NCI-H146 (cell line): Measurements from ENCODE around the gene LCOR.

Source experiments
- DNase-seq: peaks from one replicate; lab custom pipeline; 2025; lab: John Stamatoyannopoulos, UW

Gene LCOR

DNA sequence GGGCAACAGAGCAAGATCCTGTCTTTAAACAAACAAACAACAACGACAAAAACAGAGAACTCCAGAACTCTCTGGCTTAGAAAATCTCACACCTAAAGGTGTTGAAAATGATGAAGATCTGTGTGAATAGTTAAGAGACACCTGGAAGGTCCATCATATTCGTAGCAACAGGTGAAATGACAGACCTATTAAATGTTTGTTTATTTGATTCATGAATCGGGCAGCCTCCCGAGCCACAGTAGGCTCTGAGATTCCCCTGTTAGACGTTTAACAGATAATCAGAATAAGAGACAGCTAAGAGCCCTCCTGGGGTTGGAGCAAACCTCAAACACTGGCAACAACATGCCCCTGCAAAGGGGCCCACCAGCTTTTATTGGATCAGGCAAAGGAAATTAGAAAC is 103.7 kb downstream of the LCOR start:
- peak; percentile 3 for DNase-seq

DNA sequence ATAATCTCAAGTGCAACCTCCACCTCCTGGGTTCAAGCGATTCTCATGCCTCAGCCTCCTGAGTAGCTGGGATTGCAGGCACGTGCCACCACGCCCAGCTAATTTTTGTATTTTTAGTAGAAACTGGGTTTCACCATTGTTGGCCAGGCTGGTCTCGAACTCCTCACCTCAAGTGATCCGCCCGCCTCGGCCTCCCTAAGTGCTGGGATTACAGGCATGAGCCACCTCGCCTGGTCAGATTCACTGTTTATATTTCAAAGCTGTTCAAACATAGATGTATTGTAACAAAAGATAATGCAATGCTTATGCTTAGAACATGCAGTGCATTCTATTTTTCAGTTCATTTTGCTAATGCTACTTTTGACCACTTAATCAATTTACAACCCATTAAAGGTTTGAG is 111.1 kb downstream of the LCOR start:
- DNase-seq: peak; percentile 16

DNA sequence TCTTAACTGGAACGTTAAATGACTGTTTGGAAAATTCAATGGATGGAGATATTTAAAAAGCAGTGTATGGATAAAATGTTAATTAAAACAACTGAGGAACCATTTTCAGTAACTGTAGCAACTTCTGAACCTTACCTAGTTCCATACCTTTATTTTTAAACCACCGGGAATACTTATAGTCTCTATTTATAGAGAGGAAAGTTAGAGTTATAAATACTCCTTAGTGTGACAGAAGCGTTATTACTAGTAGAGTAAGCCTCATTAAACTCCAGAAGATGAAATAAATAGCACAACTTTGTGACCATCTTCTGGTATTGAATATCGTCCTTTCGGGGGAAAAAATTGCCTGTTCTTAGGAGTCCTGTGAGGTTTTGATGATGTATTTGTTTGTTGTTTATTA is 114.9 kb downstream of the LCOR start:
- no peak for DNase-seq

DNA sequence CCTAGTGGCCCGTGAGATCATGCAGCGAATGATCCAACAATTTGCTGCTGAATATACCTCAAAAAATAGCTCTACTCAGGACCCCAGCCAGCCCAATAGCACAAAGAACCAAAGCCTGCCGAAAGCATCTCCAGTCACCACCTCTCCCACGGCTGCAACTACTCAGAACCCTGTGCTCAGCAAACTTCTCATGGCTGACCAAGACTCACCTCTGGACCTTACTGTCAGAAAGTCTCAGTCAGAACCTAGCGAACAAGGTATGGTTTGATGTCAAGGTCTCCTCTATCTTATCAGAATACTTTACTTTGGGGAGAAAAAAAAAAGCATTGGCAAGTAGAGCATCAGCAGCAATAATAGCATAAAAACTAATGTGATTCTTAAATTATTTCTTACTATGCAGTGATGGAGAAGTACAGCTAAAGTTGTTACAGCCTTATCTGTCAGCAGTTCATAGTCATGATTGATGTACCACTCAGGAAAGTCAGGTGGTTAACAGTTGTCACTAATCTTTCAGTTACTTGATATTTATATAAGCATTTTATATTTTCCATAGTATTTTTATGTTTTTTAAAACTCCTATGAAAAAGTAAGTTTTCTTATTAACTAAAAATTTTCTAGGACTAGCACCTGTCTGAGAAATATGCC is 117.1 kb downstream of the LCOR start:
- no peak for DNase-seq

DNA sequence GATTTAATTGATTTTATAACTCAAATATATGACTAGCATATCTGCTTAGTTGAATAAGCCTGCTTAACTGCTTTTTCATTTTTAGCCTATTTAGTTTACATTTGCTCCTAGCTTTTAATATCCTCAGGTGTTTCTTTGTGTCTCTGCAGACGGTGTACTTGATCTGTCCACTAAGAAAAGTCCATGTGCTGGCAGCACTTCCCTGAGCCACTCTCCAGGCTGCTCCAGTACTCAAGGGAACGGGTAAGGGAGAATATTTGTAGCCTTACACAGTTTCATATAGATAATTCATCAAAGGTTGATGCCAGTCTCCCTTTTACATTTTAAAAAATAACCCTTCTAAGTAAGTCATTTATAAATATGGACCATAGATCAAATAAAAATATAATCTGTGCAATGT is 119.9 kb downstream of the LCOR start:
- no peak for DNase-seq

- DNase-seq: no peak
Measured at GRCh38 chr10:96955794-96956193, 123.7 kb downstream of the LCOR start.

GRCh38 chr10:96958071-96958470 is 126.0 kb downstream of the LCOR start:
- DNase-seq: no peak

DNA sequence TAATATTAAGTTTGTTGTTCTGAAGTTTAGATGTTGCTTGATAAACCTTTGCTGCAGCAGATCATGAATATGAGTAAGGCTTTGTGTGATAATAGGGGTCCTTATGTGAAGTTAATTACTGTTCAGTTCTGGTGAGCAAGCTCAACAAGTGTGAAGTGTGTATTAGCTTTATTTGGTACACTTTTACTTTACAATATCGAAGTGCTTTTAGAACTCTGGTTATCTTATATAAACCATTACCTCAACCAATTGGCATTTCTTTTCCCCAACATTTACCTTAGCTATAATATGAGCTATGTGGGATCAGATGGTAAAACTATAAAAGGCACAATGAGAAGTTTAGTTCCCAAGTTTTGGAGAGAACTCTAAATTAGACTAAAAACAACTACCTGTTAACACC is 127.6 kb downstream of the LCOR start:
- DNase-seq: no peak

DNA sequence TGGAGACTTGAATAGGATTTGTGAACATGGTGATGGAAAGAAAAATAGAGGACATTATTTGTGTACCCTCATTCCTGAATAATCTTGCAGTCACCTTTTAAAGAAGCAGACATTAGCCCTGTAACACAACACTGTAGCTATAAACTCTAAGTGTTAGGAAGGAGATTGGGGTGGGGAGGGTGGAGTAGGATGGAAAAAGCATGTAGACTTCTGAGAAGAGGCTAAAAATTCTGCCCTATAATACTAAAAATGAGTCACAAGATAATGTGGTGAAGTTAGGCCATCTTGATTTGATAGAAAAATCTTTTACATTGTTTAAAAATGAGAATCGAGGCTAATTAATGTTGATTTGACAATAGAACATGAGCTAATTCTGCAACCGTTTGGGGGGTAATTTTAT is 128.8 kb downstream of the LCOR start:
- no peak for DNase-seq

DNA sequence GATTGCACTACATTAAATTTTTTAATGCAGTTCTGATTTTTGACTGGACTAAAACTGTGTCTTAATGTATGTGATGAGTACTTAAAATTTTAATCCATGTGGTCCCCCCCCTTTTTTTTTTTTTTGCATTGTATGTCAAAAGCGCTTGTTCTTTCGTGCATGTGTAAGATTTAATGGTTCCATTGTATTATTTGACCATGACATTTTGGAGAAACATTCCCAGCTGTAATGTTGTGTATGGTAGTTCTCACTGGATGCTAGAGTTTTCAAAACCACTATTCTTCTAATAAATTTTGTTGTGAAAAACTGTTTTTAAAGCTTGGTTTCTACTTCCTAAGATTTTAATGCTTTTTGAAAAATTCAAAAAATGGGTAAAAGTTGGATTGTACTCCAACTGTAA is 132.0 kb downstream of the LCOR start:
- no peak for DNase-seq

- no peak for DNase-seq
Measured at GRCh38 chr10:96967847-96968246, 135.7 kb downstream of the LCOR start.

GRCh38 chr10:96968682-96969423 is 136.8 kb downstream of the LCOR start:
- DNase-seq: no peak

- no peak for DNase-seq
Measured at GRCh38 chr10:96971324-96971723, 139.2 kb downstream of the LCOR start.

DNA sequence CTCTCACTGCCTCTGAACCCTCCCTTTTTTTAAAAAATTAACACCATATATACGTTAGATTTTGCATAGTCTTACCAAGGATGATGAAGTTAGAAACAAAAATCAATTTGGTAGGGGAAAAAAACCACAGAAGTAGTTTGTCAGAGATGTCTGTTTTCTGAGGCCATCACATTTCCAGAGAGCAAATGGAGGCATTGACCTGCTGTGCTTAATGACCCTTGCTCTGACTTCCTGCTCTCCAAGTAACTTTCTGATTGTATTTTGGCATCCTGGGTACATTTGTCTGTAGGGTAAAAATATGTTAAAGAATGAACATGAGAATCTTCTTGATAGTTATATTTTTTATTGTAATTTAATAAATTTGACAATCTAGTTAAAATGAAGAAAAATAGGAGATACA is 140.2 kb downstream of the LCOR start:
- DNase-seq: no peak

GRCh38 chr10:96973809-96974747 is 142.0 kb downstream of the LCOR start:
- DNase-seq: no peak

- DNase-seq: no peak
Measured at GRCh38 chr10:96975136-96975535, 143.0 kb downstream of the LCOR start.

GRCh38 chr10:96978621-96979154 is 146.6 kb downstream of the LCOR start:
- DNase-seq: no peak

DNA sequence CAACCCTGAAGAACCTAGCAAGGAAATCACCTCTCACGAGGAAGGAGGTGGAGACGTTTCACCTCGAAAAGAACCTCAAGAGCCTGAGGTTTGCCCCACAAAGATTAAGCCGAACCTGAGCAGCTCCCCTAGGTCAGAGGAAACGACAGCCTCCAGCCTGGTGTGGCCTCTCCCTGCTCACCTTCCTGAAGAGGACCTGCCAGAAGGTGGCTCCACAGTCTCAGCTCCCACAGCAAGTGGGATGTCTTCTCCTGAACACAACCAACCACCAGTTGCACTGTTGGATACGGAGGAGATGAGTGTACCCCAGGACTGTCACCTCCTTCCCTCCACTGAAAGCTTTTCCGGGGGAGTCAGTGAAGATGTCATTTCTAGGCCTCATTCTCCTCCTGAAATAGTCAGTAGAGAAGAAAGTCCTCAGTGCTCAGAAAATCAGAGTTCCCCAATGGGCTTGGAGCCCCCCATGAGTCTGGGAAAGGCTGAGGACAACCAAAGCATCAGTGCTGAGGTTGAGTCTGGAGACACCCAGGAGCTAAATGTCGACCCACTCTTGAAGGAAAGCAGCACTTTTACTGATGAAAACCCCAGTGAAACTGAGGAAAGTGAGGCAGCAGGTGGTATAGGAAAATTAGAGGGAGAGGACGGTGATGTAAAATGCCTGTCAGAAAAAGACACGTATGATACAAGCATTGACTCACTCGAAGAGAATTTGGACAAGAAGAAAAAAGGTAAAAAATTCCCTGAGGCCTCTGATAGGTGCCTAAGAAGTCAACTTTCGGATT is 150.2 kb downstream of the LCOR start:
- no peak for DNase-seq

- no peak for DNase-seq
Measured at GRCh38 chr10:96984541-96985131, 152.5 kb downstream of the LCOR start.

DNA sequence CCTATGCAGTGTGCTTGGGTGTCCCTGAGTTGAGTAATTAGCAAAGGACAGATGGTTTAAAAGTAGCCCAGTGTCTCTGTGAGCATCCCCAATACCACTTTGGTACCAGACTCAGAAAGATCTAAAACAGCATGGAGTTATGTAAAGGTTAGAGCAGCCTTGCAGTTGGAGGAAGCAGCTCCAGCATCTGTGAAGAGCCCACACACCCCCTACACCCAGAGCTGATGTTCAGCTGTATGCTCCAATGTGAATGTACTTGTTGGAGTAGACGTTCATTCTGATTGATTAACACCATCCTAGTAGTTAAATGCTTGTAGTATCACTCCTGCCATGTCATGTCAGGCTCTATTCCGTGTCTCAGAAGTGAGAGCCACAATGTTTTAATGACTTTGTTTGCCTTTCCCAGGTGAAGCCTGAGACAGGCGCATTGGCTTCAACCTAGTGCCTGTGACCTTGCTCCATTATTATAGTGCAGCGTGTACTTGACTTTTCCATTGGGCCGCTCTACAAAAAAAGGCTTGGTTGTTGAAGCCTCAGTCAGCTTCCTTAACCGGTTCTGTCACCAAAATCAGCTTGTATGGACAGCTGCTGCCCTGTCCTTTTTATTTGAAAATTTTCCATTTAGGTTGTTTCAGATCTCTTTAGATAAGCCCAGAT is 154.2 kb downstream of the LCOR start:
- peak; percentile 44 for DNase-seq
